ENCODE results near the gene ARSB.

- no peak for TF ChIP-seq CTCF (IDR thresholded peaks at IDR 0.05)
- TF ChIP-seq POLR2A (IDR thresholded peaks at IDR 0.05), result no peak
Observed at GRCh38 chr5:79002374-79002773, 17.3 kb upstream of the ARSB start.

Data from upper lobe of left lung (tissue), 4 donors.